Measurements from ENCODE around the gene CBR4.
"Not testable (repeated sequence)": the region's sequence is repeated elsewhere in the genome, so short reads cannot be mapped to it uniquely, and the experiment has no call there.

CBR4 gene

DNA sequence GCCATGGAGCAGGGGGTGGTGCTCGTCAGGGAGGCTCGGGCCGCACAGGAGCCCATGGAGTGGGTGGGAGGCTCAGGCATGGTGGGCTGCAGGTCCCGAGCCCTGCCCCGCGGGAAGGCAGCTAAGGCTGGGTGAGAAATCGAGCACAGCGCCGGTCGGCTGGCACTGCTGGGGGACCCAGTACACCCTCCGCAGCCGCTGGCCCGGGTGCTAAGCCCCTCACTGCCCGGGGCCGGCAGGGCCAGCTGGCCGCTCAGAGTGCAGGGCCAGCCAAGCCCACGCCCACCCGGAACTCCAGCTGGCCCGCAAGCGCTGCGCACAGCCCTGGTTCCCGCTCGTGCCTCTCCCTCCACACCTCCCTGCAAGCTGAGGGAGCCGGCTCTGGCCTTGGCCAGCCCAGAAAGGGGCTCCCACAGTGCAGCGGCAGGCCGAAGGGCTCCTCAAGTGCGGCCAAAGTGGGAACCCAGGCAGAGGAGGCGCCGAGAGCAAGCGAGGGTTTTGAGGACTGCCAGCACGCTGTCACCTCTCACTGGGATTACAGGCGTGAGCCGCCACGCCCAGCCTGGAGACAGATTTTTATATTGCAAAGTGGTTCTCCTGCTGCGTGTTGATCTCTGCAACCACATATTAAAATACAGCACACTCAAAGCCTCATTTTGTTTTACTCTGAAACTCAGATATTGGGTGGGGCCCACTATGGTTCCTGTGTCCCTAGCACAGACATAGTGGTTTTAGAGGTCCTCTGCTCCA, 26.0 kb upstream of the CBR4 start:
- in situ Hi-C loops (cut with MboI; ENCODE audit: low sequenced_read_pairs): not testable (repeated sequence)

DNA sequence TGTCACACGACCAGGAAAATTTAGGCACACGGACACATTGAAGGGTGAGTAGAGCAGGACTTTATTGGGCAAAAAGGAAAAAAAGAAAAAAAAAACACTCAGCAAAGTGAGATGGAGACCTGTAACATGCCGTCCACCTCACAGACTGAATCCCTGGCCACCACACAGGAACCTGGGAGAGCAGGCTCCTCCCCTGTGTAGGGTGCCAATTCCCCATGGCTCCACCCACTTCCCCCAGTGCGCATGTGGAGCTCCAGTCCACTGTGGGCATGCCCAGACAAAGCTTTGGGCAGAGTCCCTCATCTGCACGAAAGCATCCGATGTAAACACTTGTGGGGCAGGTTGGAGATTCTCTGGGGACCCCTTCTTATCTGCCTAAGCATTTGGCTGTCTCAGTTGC, 23.6 kb upstream of the CBR4 start:
- in situ Hi-C loops (cut with MboI; ENCODE audit: low sequenced_read_pairs): no loop called here

DNA sequence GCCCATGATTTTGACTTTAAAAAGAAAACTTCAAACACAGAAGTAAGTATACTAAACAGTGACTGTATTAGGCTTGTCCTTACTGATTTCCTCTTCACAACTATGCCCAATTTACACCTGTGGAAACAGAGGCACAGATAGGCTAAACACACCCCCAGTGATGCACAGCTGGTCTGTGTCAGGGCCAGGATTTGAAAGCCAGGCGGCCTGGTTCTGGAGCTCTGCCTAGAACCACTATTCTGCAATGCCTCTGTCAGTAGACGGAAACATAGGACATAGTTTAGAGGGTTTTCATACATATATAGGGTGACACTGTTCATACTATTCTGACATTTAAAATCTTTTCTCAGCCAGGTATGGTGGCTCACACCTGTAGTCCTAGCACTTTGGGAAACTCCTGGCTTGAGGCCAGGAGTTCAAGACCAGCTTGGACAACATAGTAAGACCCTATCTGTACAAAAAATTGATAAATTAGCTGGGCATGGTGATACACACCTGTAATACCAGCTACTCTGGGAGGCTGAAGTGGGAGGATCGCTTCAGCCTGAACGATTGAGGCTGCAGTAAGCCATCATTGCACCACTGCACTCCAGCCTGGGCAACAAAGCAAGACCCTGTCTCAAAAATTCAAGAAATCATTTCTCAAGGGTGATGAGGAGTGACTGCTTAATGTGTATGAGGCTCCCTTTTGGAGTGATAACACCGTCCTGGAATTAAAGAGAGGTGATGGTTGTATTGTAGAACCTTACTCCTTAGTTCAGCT, 23.0 kb upstream of the CBR4 start:
- in situ Hi-C loops (cut with MboI; ENCODE audit: low sequenced_read_pairs): no loop called here

DNA sequence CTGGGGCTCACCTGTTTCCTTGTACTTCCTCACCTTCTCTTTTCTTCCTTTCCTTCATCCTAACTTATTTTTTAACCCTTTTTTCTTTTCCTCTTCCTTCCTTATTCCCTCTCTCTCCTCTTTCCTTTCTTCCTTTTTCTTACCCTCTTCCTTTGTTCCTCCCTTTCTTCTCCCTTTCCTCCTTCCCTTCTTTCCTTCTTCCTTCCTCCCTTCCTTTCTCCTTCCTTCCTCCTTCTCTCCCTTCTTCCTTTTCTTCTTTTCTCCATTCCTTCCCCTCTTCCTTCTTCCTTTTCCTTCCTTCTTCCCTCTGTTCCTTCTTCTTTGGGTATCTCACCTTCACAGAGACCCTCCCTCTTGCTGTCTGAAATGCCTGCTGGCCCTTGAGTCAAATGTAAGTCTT, 22.1 kb upstream of the CBR4 start:
- in situ Hi-C loops (cut with MboI; ENCODE audit: low sequenced_read_pairs): no loop called here

DNA sequence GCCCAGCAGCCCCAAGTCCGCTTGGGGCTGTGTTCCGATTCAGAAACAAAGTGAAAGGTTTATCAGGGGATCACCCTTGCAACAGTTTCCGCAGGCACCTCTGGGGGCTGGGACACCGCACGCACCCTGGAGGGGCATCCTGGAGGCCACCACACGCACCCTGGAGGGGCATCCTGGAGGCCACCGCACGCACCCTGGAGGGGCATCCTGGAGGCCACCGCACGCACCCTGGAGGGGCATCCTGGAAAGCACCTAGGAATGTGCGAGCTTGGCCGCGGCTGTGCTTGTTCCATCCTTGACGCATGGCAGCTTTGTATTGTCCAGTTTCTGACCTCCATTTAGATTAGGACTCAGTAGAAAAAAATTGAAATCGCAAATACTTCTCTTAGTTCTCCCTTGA, 21.3 kb upstream of the CBR4 start:
- in situ Hi-C loops (cut with MboI; ENCODE audit: low sequenced_read_pairs): no loop called here

DNA sequence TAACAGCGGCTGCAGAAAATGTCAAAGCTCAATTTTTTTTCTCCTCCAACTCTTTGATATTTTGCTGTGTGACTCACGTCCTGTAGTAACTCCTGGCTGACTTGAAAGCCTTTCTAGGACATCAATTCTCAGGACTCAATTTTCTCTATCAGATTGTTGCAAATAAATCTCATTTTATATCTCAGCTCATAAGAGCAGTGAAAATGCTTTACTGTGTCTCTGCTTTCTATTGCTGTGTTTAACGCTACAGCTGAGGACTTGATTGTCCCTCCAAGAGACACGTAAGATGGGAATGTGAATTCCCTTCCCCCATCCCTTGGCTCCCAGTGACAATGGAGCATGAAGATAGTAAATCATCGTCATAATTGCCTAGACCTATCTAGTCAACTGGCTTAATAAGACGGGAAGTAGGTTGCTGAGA, 20.5 kb upstream of the CBR4 start:
- in situ Hi-C loops (cut with MboI; ENCODE audit: low sequenced_read_pairs): no loop called here

DNA sequence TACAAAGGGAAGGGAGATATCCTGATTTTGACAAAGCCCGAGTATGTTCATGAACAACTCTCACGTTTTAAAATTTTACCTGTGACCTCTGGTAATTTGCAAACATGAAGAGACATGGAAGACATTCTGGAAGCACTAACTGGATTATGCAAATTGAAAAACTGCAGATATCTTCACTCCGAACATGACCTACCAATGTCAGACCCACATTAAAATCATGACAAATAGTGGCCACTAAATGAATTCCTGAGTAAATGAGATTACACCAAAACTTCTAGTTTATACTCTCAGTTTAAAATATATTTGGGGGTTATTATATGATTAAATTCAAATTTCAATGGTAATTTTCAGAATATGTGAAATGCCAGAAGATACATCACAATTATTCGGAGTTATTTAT, 19.9 kb upstream of the CBR4 start:
- in situ Hi-C loops (cut with MboI; ENCODE audit: low sequenced_read_pairs): no loop called here

DNA sequence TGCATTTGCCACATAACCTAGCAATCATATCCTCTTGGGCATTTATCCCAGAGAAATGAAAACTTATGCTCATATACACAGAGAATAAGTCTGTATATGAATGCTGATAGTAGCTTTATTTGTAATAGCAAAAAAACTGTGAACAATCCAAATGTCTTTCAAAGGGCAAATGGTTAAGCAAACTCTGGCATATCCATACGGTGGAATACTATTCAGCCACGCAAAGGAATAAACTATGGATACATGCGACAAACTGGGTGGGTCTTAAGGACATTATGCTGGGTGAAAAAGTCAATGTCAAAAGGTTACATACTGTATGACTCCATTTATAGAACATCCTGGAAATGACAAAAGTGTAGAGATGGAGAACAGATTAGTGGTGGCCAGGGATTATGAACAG, 17.6 kb upstream of the CBR4 start:
- in situ Hi-C loops (cut with MboI; ENCODE audit: low sequenced_read_pairs): no loop called here

DNA sequence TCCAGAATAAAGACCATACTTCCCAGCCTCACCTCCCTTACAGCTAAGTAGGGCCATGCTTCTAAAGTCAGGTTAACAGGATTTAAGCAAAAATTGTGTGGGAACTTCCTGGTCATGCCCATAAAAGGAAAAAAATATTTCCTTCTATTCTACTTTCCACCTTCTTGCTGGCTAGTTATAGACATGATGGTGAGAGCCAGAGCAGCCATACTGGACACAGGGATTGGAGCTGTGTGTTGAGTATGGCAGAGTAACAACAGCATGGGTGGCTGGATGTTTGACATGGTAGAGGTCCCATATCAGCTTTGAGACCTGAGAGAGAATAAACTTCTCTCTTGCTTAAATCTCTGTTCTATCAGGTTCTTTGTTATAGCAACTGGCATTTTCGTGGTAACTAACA, 15.1 kb upstream of the CBR4 start:
- in situ Hi-C loops (cut with MboI; ENCODE audit: low sequenced_read_pairs): no loop called here

DNA sequence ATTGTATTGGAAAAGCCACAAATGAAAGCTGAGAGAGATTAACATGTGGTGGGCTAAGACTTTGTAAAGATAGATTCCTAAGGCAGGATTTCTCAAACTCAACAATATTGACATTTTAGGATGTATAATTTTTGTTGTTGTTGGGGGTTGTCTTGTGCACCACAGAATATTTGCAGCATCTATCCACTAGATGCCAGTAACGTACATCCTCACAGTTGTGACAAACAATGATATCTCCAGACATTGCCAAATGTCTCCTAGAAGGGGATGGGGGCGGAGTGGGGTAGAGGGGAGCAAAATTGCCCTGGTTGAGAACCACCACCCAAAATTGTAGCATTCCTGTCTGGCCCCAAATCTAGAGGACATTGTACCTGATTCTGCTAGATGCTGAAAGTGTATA, 14.7 kb upstream of the CBR4 start:
- in situ Hi-C loops (cut with MboI; ENCODE audit: low sequenced_read_pairs): no loop called here

DNA sequence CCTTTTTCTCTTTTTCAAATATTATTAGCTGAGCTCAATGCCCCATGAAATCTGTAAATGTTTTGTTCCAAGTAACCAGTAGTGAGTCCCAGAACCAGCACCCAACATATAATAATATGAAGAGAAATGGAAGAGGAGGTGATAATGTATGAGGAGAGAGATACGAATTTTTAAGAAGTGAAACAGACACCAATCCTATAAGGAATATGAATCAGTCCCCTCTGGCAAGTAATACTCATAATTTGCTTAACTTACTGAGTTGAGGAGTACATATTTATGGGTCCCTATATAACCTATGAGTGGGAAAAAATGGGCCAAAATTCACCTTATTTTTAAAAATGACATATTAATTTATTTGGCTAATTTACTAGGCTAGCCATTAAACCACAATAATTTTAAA, 8.4 kb upstream of the CBR4 start:
- in situ Hi-C loops (cut with MboI; ENCODE audit: low sequenced_read_pairs): no loop called here

DNA sequence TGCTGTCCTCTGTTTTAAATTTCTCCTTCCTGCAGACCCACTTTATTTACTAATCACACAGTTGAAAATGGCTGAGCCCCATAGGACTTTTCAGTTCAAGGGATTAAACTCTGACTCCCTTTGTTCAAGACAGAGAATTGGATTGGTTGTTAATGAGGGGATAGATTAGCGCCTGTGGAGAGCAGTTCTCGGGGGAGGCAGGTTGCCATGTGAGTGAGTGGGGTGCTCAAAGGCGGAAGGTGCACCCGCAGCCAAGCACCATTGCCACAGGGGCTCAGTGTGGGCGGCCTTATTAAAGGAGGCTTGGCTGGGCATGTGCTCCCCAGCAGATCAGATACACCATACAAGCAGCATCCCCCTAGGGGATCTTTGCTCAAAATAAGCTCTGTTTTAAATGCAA, 7.9 kb upstream of the CBR4 start:
- in situ Hi-C loops (cut with MboI; ENCODE audit: low sequenced_read_pairs): no loop called here

DNA sequence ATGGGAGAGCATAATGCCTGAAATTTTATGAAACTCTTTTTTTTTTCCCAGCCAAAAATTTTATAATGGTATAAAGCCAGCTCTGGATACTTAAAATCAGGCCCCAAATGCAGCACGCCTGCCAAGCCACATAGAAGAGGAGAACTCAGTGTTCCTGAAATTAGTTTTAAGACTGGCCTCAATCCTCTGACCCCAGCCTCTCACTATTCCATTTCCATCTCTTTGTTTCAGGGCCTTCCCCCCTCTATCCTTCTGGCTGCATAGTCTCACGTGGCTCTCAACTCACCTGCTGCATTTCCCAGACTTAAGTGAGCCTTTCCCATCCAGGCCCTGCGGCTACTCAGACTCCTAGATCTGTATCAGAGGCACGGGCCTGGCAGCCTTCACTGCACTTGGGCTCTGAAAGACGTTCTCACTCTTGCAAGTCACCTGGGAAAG, 5.2 kb upstream of the CBR4 start:
- in situ Hi-C loops (cut with MboI; ENCODE audit: low sequenced_read_pairs): no loop called here

DNA sequence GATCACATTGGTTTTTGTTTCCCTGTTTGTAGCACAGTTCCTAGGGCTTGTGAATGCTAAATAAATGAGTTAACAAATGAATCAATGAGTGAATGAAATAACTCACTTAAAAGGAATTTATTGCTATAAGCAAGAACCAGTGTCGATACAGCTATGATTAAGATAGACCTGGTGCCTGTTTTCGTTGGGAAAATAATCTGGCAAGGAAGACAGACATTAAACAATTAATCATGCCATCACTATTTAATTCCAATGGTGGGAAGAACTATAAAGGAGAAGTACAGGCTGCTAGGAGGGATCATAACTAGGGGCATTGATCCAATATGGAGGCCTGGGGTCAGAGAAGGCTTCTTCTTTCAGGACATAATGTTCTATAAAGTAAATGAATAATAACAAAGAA, 4.5 kb upstream of the CBR4 start:
- in situ Hi-C loops (cut with MboI; ENCODE audit: low sequenced_read_pairs): no loop called here

DNA sequence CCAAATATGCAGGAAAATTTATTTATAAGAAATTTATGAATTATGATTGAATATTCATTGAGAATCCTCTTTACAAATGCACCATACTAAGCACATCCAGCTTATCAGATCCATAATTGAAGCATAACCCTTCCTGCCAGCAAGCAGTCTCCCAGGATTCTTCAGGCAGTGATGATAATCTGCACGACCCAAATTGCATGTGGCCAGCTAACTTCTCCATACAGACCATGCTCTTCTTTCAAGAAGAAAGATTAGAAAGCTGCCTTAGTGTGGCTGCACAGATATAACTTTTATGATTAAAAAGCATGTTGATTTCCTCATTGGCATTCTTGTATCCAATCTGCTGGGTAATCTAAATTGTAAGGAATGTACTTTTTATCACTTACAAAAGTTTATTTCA, 3.3 kb upstream of the CBR4 start:
- in situ Hi-C loops (cut with MboI; ENCODE audit: low sequenced_read_pairs): no loop called here

DNA sequence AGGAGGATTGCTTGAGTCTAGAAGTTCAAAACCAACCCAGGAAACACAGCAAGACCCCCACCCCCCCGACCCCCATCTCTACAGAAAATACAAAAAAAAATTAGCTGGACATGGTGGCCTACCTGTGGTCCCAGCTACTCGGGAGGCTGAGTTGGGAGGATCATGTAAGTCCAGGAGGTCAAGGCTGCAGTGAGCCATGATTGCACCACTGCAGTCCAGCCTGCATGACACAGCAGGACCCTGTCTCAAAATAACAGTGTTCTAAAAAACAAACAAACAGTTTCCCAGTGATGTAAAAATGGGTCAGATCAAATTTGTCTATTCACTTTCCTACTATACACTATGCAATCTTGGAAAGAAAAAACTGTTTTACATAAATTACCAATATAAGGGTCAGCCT, 2.0 kb upstream of the CBR4 start:
- in situ Hi-C loops (cut with MboI; ENCODE audit: low sequenced_read_pairs): no loop called here

DNA sequence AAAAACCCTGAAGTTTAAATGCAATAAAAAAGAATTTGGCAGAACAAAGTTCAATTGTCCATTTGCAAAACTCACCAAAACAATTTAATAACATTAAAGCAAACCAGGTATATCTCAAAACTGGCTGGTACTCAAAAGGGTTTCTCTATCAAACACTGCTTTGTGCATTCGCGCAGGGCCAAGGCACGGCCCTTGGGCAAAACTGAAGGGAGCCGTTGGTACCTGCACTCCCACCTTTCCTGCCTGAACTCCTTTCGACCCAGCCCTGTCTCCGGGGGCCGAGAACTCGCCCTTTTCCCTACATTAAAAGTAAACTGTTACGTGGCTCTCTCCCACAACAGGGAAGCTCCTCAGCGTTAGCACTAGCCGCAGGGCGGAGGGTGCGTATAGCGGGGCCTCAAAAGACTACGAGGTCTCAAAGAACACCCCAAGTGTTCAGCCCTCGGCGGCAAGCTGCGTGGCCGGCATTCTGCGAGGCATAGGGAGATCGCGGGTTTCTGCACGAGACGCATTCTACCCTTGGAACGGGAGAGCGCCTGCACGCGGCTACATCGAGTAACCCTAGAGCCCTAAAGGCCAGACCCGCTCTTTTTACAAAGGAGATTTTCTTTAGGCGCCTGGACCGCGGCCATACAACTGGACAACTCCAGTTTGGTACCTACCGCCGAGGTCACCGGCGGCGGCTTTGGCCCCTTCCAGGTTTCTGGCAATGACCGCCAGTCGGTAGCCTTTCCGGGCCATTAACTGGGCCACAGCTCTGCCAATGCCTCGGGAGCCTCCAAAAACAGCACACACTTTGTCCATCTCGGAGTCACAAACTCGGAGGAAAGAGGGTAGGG, 550 bp downstream of the CBR4 start:
- in situ Hi-C loops (cut with MboI; ENCODE audit: low sequenced_read_pairs): no loop called here

DNA sequence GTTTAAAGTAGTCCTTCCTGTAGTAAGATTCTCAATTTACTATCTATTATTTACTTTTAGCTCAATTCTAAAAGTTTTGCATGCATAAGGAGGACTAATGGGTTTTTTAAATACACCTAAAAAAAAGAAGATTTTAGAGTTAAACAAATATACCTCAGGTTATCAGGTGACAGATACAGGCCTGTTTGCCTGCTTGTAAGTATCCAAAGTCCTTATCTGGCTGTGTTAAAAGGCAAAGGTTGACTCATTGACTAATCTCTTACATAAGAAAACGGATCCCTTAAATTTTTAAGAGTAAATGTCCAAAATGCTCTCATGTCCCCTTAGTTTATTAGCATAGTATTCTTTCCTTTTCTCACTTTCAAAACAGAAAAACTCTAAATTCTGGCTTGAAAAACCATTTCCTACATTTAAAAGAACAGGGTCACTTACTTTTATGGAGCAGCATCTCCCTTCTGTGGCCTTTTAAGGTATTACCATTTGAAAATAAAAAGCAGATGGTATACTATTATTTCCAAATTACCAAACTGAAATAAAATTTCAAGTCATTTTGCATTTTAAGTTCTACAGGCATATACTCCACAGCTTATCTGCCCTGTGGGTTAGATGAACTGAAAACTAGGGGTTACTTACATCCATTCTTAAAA, 4.5 kb downstream of the CBR4 start:
- in situ Hi-C loops (cut with MboI; ENCODE audit: low sequenced_read_pairs): no loop called here

DNA sequence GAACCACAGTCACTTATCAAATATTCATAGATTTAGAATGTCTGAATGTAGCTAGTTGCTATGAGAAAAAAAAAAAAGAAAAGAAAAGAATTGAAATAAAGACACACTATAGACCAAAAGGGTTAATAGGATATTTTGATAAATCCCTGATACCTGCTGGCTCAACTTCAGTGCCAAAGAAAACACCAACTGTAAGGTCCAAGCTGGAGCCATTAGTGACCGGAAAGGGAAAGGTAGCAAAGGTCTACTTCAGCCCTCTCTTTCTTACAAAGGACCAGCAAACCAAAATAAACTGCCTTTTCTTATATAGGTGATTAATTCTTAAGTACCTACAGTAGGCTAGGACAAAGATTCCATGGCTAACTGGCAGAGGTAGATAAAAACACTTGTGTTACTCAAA, 9.7 kb downstream of the CBR4 start:
- in situ Hi-C loops (cut with MboI; ENCODE audit: low sequenced_read_pairs): no loop called here

DNA sequence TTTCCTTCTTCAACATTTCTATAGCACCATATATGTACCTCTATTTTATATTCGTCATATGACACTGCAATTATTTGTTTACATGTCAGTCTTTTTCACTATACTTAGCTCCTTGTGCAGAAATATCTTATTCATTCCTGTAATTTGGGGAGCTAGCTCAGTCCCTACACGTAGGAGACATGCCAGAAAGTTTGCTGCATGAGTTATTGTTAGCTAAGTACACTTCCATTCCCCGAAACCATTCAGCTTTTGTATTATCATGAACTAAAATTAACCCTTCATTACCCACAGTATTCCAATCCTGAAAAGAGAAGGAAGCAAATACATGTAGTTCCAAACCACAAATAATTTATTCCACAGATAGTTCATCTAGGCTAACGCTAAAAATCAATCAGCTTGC, 10.2 kb downstream of the CBR4 start:
- in situ Hi-C loops (cut with MboI; ENCODE audit: low sequenced_read_pairs): no loop called here

DNA sequence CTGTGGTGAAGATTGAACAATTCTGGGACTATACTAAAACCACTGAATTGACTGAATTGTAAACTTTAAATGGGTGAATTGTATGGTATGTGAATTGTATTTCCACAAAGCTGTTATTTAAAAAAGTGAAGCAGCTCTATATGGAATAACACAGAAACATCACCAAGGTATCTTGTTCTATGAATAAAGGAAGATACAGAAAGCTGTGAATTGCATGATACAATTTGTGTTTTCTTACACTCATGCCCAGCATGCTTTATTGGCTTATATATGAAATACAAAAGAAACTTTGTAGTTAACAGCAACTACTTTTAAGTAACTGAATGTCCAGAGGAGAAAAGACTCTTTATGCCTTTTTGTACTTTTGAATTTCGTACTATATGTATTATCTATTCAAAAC, 11.5 kb downstream of the CBR4 start:
- in situ Hi-C loops (cut with MboI; ENCODE audit: low sequenced_read_pairs): no loop called here
